ENCODE results near the gene KLHL17.

The KLHL17 gene

DNA sequence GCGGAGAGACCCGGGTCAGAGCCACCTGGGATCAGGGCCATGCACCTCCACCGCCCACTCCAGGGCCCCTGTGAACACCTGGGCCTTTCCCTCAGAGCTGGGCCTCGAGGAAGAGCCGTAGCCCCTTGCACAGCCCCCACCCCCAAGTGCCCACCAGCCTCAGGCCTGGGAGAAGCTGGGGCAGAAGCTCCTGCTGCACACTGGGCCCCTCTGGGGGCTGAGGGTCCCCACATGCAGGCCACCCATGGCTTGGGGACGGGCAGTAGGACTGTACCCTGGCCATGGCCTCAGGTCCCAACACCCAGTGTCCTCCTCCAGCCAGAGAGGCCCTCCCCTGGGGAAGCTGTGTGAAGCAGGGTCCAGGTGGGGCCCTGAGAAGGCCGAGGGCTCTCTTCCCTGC lies 7.8 kb upstream of the KLHL17 start:
- DNase-seq: no peak

DNA sequence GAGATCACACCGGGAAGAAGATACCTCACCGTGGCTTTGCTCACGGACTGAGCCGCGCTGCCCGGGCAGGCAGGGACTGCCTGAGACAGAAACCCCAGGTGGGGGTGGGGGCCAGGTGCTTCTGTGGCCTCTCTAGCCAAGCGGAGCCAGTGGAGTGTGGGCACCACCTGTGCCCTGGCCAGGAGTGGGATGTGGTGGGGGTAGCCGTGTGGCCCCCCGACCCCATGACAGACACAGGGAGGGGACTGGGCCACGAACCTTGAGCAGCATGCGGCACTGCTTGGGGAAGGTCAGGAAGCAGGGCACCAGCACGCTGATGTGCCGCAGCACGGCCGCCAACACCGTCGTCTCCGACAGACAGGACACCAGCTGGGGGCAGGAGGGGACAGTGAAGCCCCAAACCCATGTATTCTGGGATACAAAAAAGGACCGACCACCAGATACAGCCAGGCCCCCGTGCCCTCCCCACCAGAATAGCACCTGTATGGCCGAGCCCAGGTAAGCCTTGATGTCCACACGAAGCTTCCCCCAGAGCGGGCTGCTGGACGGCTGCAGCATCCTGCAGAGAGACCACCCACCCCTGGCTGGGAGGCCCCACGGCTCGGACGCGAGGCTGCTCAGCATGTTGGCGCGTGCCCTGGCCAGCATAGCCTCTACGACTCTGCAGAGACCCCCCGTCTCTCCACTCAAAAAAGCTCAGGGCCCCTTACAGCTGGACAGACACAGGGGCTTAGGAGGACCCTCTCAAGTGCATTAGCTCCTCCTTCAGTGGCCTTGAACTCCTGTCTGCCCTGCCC lies 6.7 kb upstream of the KLHL17 start:
- no peak for DNase-seq

DNA sequence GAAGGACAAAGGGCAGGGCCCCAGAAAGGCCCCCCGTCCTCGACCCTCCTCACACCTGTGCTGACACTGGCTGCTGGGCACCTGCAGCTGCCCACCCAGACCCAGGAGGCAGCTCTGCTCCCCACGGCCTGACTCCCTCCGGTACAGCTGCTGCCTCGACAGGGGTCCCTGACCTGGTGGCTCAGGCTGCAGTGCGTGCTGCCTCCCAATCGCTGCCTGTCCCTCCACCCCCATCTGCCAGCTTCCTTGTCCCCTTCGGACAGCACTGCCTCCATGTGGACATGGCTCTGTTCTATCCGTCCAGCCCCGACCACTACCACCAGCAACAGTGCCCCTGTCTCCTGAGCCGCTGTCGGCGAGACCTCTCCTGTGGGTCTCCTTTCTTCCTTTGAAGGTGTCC lies 5.5 kb upstream of the KLHL17 start:
- DNase-seq: no peak

DNA sequence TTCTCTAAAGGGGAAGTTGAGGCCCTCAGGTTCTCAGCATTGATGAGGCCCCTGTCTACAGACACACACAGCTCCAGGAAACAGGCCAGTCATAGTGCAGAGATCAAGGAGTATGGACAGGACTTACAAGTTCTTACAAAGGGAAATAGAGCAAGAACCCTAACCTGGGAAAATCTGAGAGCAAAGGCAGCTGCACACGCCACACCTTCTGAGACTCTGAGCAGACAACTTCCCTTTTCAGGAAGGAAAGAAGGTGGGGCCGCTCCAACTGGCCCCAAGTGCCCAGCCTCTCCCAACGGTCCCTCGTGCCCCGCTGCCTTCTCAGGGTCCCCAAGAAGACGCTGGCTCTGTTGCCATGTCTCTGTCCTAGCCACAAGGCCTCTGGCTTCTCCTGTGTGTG lies 4.9 kb upstream of the KLHL17 start:
- no peak for DNase-seq

DNA sequence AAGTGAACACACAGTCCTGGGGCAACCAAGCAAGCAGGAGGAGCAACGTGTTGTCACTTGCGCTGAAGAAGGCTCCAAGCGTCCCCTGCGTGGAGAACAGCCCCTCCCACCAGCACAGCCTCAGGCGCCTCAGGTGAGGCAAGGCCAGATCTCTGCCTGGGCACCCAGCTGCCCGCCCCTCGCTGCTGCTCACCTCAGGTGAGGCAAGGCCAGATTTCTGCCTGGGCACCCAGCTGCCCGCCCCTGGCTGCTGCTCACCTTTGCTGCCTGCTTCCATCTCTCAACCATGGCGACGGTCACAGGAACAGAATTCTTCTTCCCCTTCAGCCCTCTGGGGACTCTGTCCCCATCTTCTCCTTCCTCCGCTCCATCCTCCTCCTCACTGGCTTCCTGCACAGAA lies 3.7 kb upstream of the KLHL17 start:
- DNase-seq: no peak

DNA sequence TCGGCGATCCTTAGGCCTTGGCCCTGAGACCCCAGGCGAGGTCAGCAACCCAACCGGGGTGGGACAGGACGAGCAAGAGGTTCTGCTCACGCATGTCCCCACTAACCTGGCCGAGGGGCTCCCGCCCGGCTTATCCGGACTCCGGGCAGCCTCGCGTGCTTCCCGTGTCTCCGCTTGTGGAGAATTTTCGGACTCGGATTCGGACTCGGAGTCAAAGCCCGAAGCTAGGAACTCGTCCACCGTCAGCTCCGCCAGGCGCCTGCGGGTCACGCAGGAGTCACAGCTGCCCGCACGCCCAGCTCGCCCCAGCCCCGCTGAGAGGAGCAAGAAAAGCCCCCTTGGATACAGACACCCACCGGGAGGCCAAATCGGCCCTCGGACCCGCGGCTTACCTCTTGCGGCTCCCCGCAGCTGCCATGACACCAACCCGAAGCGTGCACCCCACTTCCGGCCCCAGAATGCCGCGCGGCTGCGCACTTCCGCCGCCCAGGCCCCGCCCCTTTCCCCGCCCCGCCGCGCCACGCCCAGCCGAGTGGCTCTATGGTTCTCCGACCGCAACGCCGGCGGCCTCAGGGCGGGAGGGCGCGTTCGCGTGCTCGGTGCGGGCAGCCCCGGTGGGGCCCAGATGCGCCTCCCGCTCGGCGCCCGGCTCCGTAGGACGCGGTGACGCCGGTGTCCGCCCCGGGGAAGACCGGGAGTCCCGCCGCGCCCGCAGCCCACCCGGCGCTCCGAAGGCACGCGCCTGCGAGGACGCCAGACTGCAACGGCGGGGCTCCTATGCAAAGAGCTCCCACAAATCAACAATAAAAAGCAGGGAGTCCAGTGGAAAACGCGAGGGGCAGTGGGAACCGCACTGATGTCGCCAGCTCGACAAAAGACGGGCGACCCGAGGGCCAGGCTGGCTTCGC lies 1.3 kb upstream of the KLHL17 start, which contains the start of gene NOC2L:
TSS of gene NOC2L (minus strand) at position 434 of the 908 bp plus-strand sequence. CDS start at position 418, 16 bp downstream.
- DNase-seq: peak; percentile 84

DNA sequence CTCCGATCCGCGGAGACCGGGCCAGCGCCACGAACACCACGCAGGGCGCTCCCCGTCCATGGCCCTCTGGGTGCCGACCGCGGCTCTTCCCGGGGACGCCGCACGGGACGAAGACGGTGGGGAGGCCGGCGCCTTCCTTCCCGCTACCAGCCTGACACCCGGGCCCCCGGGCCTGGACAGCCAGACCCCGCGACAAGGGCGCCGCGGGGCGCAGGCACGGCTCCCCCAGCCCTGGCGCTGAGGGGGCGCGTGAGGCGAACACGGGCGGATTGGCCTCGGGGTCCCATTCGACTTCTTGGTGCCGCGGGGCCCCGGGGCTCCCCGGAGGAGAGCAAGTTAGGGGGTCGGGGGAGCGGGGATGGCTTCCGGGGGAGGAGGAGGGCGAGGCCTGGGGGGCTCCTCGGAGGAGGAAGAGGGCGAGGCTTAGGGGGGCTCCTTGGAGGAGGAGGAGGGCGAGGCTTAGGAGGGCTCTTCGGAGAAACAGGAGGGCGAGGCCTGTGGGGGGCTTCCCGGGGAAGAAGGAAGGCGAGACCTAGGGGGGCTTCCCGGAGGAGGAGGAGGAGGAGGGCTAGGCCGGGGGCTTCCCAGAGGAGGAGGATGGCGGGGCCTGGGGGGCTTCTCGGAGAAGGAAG lies 537 bp upstream of the KLHL17 start:
- DNase-seq: no peak

DNA sequence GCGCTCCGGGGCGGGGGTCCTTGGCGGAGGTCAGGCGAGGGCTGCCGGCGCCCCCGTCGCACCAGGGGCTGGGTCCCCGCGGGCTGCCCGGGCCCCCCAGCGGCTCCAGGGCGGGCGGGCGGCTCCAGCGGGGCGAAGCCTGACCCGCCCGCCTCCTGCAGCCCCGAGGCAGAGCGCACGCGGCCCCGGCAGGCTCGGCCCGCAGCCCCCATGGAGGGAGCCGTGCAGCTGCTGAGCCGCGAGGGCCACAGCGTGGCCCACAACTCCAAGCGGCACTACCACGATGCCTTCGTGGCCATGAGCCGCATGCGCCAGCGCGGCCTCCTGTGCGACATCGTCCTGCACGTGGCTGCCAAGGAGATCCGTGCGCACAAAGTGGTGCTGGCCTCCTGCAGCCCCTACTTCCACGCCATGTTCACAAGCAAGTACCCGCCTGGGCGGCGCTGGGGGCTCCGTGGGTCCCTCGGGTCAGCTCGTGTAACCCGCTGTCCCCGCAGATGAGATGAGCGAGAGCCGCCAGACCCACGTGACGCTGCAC lies 817 bp downstream of the KLHL17 start:
- DNase-seq: no peak

DNA sequence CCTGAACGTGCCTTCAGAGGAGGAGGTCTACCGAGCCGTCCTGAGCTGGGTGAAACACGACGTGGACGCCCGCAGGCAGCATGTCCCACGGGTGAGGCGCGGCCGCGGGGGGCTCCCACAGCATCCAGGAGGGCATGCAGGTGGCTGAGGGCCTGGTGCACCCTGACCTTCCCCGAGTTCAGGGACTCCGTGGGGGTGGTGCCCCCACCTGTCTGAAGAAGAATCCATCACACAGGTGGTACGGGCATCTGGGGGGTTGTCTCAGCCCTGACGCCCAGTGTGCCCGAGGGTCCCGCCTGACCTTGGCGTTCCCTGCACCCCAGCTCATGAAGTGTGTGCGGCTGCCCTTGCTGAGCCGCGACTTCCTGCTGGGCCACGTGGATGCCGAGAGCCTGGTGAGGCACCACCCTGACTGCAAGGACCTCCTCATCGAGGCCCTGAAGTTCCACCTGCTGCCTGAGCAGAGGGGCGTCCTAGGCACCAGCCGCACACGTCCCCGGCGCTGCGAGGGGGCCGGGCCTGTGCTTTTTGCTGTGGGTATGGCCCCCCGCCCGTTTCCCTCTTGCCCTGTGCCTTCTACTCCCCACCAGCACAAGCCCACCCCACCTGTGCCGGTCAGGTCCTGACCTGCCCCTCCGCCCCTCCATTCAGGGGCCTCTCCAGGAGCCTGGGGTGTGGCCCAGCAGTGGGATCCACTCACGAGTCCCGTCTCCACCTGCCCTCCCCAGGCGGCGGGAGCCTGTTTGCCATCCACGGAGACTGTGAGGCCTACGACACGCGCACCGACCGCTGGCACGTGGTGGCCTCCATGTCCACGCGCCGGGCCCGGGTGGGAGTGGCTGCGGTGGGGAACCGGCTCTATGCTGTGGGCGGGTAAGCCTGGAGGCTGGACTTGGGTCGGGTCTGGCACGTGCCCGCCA lies 2.3 kb downstream of the KLHL17 start:
- no peak for DNase-seq

DNA sequence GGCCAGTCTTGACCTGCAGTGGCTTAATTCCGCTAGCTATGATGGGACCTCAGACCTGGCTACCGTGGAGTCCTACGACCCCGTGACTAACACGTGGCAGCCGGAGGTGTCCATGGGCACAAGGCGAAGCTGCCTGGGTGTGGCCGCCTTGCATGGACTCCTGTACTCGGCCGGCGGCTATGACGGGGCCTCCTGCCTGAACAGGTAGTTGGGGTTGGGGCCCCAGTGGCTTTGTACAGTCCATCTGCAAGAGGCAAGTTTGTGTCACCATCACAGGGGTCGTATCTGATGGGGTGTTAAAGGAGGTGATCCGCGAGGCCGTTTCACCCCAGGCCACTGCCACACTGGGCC lies 2.9 kb downstream of the KLHL17 start:
- no peak for DNase-seq

DNA sequence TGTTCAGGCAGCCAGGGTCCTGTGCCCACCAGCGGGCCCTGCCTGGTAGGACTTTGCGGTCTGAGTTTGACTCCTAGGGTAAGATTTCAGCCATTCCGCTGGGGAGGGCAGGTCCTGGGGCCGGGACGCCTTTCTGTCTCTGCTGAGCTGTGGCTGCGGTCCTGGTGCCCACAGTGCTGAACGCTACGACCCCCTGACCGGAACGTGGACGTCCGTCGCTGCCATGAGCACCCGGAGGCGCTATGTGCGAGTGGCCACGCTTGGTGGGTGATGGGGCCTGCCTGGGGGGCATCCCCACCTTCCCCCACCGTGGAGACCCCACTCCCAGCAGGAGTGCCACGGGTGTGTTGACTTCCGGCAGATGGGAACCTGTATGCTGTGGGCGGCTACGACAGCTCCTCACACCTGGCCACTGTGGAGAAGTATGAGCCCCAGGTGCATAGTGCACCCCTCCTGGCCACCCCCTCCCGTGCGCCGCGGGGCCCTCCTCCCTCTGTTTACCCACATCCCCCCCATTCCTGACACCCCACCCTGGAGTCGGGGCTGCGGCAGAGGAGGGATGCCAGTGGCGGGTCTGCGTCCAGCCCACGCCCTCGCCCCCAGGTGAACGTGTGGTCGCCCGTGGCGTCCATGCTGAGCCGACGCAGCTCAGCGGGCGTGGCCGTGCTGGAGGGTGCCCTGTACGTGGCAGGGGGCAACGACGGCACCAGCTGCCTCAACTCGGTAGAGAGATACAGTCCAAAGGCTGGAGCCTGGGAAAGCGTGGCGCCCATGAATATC lies 3.6 kb downstream of the KLHL17 start:
- no peak for DNase-seq

DNA sequence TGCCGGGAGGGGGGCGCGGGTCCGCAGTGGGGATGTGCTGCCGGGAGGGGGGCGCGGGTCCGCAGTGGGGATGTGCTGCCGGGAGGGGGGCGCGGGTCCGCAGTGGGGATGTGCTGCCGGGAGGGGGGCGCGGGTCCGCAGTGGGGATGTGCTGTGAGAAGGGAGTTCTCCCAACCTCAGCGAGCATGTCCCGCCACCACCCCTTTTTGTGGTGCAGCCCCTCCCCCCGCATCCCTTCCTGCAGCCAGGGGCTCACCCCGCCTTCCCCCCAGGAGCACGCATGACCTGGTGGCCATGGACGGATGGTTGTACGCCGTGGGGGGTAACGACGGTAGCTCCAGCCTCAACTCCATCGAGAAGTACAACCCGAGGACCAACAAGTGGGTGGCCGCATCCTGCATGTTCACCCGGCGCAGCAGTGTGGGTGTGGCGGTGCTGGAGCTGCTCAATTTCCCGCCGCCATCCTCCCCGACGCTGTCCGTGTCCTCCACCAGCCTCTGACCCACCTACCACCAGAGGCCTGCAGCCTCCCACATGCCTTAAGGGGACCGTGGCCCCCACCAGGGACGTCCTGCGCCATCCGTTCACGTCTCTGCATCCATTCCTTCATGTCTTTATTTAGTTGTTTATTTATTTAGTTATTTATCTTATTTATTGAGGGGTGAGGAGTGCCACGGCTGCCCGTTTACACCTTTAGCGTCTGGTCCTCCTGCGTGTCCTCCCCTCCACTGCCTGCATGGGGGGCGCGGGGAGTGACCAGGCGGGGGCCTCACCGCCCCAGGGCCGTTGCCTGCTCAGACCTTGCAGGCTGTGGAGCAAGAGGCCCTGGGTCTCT lies 4.5 kb downstream of the KLHL17 start:
- no peak for DNase-seq

DNA sequence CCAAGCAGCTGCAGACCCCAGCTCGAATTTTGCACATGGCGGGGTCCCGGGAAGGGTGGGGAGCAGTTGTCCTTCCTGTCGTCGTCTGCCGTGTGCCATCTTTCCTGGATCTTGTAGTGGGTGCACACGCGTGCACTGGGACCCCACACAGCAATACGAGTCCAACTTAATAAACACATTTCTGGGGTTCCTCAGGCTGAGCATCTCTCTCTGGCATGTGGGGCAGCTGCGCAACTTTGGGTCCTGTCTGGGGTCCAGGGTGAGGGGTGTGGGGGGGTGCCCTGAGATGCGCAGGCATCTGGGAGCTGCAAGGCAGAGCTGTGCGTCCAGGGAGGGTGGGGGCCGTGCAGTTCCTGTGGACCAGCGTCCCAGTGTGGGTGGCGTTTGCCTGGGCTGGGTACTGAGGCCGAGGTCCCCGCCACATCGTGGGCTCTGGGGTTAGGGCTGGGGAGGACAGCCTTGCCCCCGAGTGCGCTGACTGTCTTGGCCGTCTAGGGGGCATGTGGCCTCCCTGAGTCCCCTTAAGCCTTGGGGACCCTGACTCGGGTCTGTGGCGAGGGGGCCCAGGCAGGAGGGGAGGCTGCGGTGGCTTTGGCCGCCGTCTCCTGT lies 5.2 kb downstream of the KLHL17 start:
- DNase-seq: no peak

DNA sequence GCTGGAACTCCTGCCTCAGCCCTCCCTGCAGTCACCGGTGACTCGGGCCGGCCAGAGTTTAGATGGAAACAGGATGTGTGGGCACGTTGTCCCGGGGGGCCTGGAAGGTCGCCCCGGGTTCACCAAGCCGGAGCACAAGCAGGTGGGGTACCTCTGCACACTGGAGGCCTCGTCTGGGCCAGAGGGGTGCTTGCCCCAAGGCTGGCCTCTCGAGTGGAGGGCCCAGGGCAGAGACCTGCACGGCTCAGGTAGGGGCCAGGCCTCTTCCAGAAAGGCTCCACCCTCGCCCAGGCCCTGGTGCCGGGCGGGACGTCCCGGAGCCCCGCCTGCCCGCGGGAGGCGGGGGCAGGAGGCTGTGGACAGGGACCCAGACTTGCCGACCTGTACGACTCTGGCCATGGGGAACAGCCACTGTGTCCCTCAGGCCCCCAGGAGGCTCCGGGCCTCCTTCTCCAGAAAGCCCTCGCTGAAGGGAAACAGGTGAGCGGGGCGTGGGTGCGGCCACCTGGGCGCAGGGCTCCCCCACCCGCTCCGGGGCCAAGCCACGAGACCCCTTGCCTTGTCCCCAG lies 5.8 kb downstream of the KLHL17 start, which contains the start of gene PLEKHN1:
TSS of gene PLEKHN1 (plus strand) at position 348 of the 569 bp plus-strand sequence. CDS start at position 398, 50 bp downstream.
- DNase-seq: peak; percentile 39

DNA sequence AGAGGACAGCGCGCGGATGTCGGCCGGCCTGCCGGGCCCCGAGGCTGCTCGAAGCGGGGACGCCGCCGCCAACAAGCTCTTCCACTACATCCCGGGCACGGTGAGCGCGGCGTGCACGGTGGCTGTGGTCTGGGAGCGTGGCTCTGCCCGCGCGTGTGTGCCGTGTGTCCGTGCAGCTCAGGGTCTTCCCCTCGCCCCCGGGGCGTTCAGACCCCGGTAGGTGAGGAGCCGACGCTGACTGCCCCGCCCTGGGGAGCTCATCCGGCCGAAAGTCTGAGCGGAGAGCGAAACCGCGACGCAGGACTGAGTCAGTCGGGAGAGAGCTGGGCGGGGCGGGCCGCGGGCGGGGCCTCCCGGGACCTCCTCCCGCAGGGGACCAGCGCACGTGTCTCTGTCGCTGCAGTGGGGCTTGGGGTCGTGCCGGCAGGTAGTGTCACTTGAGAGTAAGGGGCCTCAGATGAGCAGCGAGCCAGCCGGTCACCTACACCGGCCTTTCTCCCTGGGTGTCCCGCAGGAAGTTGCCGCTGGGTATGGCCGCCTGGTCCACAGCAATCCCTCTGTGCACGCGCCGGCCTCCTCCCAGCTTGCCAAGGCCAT lies 6.4 kb downstream of the KLHL17 start:
- DNase-seq: peak; percentile 60

DNA sequence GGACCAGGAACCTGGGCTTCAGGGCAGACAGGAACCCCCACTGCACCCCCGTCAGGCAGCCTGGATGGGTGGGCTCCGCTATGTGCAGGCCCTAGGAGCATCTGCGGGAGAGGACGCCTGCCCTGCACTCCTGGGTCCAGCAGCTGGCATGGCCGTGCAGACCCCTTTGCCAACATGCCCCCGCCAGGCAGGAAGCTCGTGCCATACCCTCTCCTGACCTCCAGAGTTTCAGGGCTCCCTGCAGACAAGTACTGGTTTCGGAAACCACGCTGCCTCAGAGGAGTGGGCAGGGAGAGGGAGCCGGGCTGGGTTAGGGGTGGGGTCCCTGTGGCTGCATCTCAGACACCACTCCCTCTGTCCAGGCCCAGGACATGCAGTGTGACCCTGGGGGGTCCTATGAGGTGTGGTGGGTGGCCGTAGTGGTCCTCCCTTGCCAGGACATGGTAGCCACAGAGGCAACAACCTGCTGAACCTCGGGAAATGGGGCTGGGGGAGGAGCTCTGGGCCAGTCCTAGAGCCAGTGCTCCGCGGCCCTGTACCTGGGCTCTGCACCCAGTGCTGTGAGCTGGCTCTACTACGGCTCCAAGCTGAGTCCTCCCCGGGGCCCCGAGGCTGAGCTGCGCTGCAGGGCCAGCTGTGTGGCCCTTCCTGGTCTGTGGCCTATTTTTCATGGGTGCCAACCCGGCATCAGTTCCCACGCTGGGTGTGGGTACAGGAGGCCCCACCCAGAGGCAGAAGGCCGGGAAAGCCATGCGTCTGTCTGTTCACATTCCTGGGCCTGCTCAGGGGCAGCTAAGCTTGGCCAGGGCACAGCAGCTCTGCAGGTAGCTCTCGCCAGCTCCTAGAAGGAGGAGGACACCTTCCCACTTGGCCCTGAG lies 7.3 kb downstream of the KLHL17 start:
- no peak for DNase-seq

DNA sequence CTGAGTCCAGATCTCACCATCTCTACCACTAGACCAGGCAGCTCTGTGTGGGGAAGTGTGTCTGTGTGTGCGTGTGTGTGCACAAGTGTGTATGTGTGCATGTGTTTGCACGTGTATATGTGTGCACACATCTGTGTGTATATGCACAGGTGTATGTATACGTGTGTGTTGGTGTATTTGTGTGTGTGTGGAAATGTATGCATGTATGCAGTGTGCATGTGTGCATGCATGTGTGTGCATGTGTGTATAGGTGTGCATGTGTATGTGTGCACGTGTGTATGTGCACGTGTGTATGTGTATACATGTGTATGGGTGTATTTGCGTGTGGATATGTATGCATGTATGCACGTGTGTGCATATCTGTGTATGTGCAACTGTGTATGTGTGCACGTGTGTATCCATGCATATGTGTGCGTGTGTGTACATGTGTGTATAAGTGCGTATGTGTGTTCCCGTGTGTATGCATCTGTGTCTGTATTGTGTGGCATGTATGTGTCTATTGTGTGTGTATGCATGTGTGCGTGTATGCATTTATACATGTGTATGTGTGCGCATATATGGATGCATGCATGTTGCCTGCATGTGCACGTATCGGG lies 9.0 kb downstream of the KLHL17 start:
- no peak for DNase-seq
